Fibroblast of skin of right biceps (primary cell): Measurements from ENCODE around the gene HMGB2.
A peak's percentile ranks its signal among the peaks of the same experiment; 100 is the strongest.

Source experiments
- DNase-seq: peaks from one replicate; pipeline ENCODE4 v3.0.0-alpha.2; 2013

The HMGB2 gene

GRCh38 chr4:173333658-173334084 lies 487 bp downstream of the HMGB2 start:
- peak; percentile 53 for DNase-seq

- DNase-seq, result peak; percentile 9
These were observed 1.0 kb downstream of the HMGB2 start for GRCh38 chr4:173332963-173333657.

DNA sequence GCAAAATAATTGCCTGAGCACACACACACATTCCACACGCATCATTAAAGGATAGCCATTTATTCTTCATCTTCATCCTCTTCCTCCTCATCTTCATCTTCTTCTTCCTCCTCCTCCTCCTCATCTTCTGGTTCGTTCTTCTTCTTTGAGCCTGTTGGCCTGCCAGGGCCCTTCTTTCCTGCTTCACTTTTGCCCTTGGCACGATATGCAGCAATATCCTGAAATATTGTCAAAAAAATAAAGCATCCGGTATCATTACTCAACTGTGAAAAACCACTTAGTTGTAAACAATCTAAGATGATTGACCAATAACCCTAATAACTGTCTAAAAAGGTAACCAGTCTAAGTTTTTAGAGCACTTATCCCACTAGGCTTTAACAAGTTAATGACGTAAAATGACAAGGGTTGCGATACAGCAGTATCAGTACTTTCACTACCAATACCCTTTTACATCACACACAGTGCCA lies 2.1 kb downstream of the HMGB2 start:
- peak; percentile 2 for DNase-seq

- DNase-seq, result no peak
These were observed 3.6 kb downstream of the HMGB2 start for GRCh38 chr4:173330590-173330989.

- DNase-seq, result no peak
These were observed 5.8 kb downstream of the HMGB2 start for GRCh38 chr4:173328236-173328901.

DNA sequence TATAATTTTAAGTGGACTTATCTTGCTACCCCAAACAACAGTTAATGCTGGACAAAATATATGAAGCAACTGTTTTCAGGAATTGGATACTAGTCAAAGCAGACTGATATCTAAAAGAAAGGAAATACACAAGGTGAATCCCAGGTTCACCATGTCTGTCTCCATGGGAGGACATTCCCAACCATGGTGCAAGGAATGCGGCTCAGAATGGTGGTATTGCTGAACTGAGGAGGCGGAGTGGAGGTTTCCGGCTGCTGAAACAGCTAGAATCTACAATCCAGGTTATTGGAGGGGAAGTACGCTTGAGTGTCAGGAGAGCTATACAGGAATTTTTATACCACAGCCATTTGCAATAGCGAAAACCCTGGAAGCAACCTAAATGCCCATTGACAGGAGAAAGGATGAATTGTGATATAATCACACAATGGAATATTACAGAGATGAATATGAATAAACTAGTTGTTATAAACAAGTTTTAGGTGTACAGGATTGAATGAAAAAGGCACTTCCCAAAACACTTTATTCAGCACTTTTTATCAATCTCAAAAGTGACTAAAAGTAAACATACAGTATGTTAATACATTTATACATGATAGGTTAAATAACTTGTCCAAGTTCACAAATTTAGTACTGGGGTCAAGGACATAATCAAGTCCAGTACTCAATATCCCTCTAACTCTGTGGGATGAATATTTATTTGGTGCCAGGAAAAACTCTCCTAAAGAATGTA lies 9.0 kb downstream of the HMGB2 start:
- no peak for DNase-seq

- DNase-seq, result peak; percentile 11
These were observed 14.5 kb downstream of the HMGB2 start for GRCh38 chr4:173319696-173320095.

DNA sequence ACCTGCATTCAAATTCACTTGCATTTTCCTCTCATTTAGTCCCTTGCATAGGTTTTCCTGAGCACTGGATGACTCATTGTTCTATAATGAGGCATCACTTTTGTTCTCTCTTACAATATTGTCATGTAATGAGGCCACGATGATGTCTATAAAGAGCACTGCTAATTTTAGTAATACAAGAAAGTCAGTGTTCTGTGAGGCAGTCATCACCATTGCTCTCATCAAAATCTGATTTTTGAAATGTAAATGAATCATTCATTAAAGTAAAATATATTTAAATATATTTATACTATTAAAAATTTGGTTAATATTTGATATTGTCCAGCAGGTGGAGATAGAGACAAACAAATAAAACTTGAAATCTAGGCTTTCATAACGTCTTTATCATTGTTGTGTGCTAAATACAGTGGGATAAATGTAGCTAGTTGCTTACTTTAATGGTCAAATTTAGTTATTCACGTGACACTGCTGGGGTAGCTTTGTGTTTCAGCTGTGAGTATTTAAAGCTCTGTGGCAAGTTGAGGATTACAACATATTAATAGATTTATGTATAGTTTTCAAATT lies 15.4 kb downstream of the HMGB2 start:
- DNase-seq, result peak; percentile 58

DNA sequence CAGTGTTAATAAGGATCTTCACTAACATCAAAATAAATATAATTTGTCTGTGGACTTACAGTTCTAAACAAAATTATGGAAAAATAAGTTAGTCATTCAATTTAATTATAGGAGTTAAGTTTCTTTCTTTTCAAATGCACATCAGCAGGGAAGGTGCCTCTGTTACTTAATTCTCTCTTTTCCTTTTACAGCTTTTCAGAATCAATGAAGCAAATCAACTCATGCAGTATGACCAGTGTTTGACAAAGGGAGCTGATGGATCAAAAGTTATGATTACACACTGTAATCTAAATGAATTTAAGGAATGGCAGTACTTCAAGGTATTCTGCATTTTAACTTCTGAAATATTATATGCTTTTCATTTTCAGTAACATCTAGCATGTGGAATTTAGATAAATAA lies 15.9 kb downstream of the HMGB2 start:
- DNase-seq, result no peak

GRCh38 chr4:173317004-173317403 lies 17.2 kb downstream of the HMGB2 start:
- DNase-seq, result no peak

- DNase-seq, result no peak
These were observed 18.1 kb downstream of the HMGB2 start for GRCh38 chr4:173316060-173316459.

- DNase-seq, result no peak
These were observed 19.4 kb downstream of the HMGB2 start for GRCh38 chr4:173314715-173315114.

- no peak for DNase-seq
These were observed 22.8 kb downstream of the HMGB2 start for GRCh38 chr4:173311368-173311767.

- no peak for DNase-seq
These were observed 26.4 kb downstream of the HMGB2 start for GRCh38 chr4:173307778-173308177.

- DNase-seq, result peak; percentile 69
These were observed 32.5 kb downstream of the HMGB2 start for GRCh38 chr4:173301518-173302201.

- DNase-seq, result no peak
These were observed 39.7 kb downstream of the HMGB2 start for GRCh38 chr4:173294444-173294843.

GRCh38 chr4:173293663-173294062 lies 40.5 kb downstream of the HMGB2 start:
- DNase-seq, result no peak

GRCh38 chr4:173291899-173292298 lies 42.3 kb downstream of the HMGB2 start:
- DNase-seq, result no peak

GRCh38 chr4:173289353-173289727 lies 44.8 kb downstream of the HMGB2 start:
- DNase-seq, result no peak

DNA sequence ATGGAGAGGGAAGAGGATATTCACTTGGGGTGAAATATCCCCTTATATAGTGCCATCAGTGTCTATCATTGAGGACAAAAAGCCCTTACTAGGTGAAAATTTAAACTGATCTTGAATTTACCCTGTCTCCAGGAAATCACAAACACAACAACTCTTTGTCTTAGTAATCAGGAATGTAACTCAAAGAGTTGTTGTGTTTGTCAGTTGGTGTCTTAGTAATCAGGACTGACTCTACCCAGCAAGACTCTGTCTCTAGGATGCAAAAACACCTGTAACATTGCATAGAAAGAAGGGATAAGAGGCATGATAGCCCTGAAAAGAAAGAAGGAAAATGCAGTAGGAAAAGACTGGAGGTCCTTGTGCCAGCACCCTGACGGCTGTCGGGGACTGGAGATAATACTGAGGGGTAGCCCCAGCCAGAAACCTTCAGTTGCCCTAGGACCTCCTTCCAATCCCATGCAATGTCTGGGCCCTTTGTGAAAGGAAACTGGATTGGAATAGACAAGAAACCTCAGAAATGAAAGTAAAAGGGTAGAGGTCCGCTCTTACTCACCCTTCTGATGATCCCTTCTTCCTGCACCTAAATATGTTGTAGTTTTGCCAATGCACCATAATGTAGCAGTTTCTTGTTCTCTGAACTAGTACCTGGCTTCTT lies 45.3 kb downstream of the HMGB2 start:
- no peak for DNase-seq

DNA sequence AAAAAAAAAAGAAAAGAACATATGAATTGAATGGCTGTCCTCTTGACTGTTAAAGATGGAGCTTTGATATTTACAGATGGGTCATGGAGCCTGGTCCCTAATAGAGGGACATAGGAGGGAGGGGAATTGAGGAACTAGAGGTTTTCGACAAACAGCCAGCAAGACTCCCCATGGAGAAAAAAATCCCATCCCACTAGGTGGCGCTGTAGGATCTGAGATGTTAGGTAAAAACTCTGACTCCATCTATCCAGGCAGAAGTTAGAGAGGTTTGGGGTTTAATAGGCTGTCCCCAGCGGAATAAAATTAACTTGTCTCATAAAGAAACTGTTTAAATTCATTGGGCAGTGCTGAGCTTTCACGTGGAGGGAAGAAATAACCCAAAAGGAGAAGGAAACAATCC lies 45.9 kb downstream of the HMGB2 start:
- DNase-seq, result peak; percentile 59

- DNase-seq, result no peak
These were observed 46.7 kb downstream of the HMGB2 start for GRCh38 chr4:173287486-173287885.
